Measurements from ENCODE around the gene MYDGF. TPM values are rescaled to one million over a fixed set of nuclear protein-coding genes. Genes with fewer than 3 reads are reported as not detected.

The MYDGF gene
- total and polyA plus RNA-seq, 2 donors, result 41.9 to 53.5 TPM

- WGBS, result 98% methylated on average over 28 of the region's 28 CpGs
- no peak overlapping the region for H3K4me3 ChIP-seq (ENCODE audit: low read length in 2 of 2)
- DNase-seq (ENCODE audit: low read depth in 6 of 9, low spot score in 9 of 9), result no peak
- H3K36me3 ChIP-seq (ENCODE audit: control insufficient read depth in 2 of 2, insufficient read depth in 2 of 2, low read length in 1 of 2), result peaks cover 62 to 69% of the 10 kb centered on the region in 2 donors
- H3K27ac ChIP-seq (ENCODE audit: low read depth in 1 of 2, low read length in 1 of 2), result no peak overlapping the region
- no peaks in the 10 kb centered on the region for H3K27me3 ChIP-seq (ENCODE audit: control insufficient read depth in 2 of 2, insufficient read depth in 1 of 2, low read length in 1 of 2)
- H3K4me1 ChIP-seq (ENCODE audit: control insufficient read depth in 2 of 2, insufficient read depth in 2 of 2, low read length in 2 of 2), result no peaks in the 10 kb centered on the region
- H3K9me3 ChIP-seq (ENCODE audit: control insufficient read depth in 2 of 2, insufficient read depth in 1 of 2, low read length in 1 of 2), result no peaks in the 10 kb centered on the region
These were observed 33.7 kb upstream of the MYDGF start for GRCh38 chr19:4703671-4704316.

GRCh38 chr19:4702764-4703163 is 32.6 kb upstream of the MYDGF start:
- 98% methylated on average over 11 of the region's 11 CpGs for WGBS
- Histone ChIP-seq H3K27me3 (ENCODE audit: control insufficient read depth in 2 of 2, insufficient read depth in 1 of 2, low read length in 1 of 2) (no peaks in the 10 kb centered on the region), H3K4me1 (ENCODE audit: control insufficient read depth in 2 of 2, insufficient read depth in 2 of 2, low read length in 2 of 2) (no peaks in the 10 kb centered on the region), H3K27ac (ENCODE audit: low read depth in 1 of 2, low read length in 1 of 2) (no peak overlapping the region), H3K36me3 (ENCODE audit: control insufficient read depth in 2 of 2, insufficient read depth in 2 of 2, low read length in 1 of 2) (peaks cover 67 to 78% of the 10 kb centered on the region in 2 donors), H3K9me3 (ENCODE audit: control insufficient read depth in 2 of 2, insufficient read depth in 1 of 2, low read length in 1 of 2) (no peaks in the 10 kb centered on the region), H3K4me3 (ENCODE audit: low read length in 2 of 2) (no peak overlapping the region)
- DNase-seq (ENCODE audit: low read depth in 6 of 9, low spot score in 9 of 9), result no peak

DNA sequence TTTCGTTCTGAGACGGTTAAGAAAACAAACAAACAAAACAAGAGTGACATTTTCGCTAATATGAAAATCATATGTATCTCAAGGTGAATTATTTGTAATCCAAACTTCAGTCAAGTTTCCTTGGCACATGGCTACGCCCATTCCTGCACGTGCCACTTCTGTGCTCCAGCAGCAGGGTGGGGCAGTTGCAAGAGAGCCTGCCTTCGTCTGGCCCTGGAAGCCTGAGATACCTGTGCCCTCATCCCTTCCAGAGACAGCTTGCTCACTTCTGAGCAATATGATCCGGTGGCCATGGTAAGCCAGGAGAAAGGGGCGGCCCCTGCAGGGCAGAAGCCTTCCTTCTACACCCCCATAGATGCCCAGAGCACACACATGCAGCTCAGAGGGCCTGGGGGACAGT is 31.4 kb upstream of the MYDGF start:
- Histone ChIP-seq H3K27ac (ENCODE audit: low read depth in 1 of 2, low read length in 1 of 2) (no peak overlapping the region), H3K4me3 (ENCODE audit: low read length in 2 of 2) (no peak overlapping the region), H3K36me3 (ENCODE audit: control insufficient read depth in 2 of 2, insufficient read depth in 2 of 2, low read length in 1 of 2) (peaks cover 78 to 86% of the 10 kb centered on the region in 2 donors), H3K4me1 (ENCODE audit: control insufficient read depth in 2 of 2, insufficient read depth in 2 of 2, low read length in 2 of 2) (no peaks in the 10 kb centered on the region), H3K9me3 (ENCODE audit: control insufficient read depth in 2 of 2, insufficient read depth in 1 of 2, low read length in 1 of 2) (no peaks in the 10 kb centered on the region), H3K27me3 (ENCODE audit: control insufficient read depth in 2 of 2, insufficient read depth in 1 of 2, low read length in 1 of 2) (no peaks in the 10 kb centered on the region)
- no peak for DNase-seq (ENCODE audit: low read depth in 6 of 9, low spot score in 9 of 9)
- WGBS, result 98% methylated on average over 8 of the region's 8 CpGs

DNA sequence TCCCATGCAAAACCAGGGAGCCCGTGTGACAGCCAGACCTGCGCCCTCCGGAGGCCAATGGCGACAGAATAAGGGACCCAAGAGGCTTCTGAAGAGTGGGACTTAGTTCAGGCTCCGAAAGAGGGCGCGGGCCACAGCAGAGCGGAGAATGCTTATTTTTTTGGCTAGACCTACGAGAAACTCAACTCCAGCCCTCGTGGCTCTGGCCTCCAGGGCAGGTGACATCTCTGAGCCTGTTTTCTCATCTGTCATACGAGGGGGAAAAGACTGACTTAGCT is 30.5 kb upstream of the MYDGF start:
- no peaks in the 10 kb centered on the region for H3K27me3 ChIP-seq (ENCODE audit: control insufficient read depth in 2 of 2, insufficient read depth in 1 of 2, low read length in 1 of 2)
- no peak overlapping the region for H3K4me3 ChIP-seq (ENCODE audit: low read length in 2 of 2)
- no peak for DNase-seq (ENCODE audit: low read depth in 6 of 9, low spot score in 9 of 9)
- H3K27ac ChIP-seq (ENCODE audit: low read depth in 1 of 2, low read length in 1 of 2), result no peak overlapping the region
- H3K4me1 ChIP-seq (ENCODE audit: control insufficient read depth in 2 of 2, insufficient read depth in 2 of 2, low read length in 2 of 2), result no peaks in the 10 kb centered on the region
- peaks cover 79 to 88% of the 10 kb centered on the region in 2 donors for H3K36me3 ChIP-seq (ENCODE audit: control insufficient read depth in 2 of 2, insufficient read depth in 2 of 2, low read length in 1 of 2)
- whole genome bisulfite sequencing, result 97% methylated on average over 11 of the region's 11 CpGs
- no peaks in the 10 kb centered on the region for H3K9me3 ChIP-seq (ENCODE audit: control insufficient read depth in 2 of 2, insufficient read depth in 1 of 2, low read length in 1 of 2)

DNA sequence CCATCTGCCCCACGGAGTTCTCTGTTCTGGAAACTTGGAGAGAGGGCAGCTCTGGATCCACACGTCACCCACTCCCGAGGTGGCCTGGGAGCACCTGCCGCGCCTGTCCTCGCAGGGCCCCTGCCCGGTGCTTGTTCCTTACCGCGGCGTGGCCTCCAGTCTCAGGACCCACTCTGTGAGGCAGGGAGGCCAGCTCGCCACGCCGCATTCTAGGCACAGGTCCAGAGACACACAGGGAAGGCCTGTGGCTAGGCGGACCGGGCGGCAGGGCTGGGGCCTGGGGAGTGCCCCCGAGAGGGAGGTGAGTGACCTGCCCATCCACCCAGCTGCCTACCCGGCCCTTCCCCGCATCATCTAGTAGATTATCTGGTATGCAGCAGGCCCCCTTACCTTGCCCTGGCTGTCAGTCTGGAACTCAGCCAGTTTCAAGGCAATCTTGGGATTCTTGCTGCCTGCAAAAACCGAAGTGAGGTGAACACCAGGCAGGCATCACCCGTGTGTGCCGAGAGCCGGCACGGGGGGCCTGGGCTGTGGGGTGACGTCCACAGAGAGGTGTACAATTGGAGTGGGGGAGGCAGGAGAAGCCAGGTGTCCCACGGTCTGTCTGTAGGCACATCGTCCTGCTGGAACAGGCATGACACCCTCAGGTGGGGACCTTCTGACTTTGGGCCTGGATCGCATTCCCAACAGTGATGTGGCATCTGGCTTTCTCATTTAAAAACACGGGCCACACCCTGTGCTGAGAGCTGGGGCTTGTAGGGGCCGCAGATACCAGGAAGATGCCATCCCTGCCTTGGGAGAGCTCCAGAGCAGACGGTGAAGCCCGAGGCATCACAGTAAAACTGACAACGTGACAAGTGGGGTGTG is 29.9 kb upstream of the MYDGF start:
- H3K4me1 ChIP-seq (ENCODE audit: control insufficient read depth in 2 of 2, insufficient read depth in 2 of 2, low read length in 2 of 2), result no peaks in the 10 kb centered on the region
- peaks cover 83 to 89% of the 10 kb centered on the region in 2 donors for H3K36me3 ChIP-seq (ENCODE audit: control insufficient read depth in 2 of 2, insufficient read depth in 2 of 2, low read length in 1 of 2)
- no peaks in the 10 kb centered on the region for H3K9me3 ChIP-seq (ENCODE audit: control insufficient read depth in 2 of 2, insufficient read depth in 1 of 2, low read length in 1 of 2)
- WGBS, result 97% methylated on average over 33 of the region's 33 CpGs
- H3K27ac ChIP-seq (ENCODE audit: low read depth in 1 of 2, low read length in 1 of 2), result no peak overlapping the region
- H3K4me3 ChIP-seq (ENCODE audit: low read length in 2 of 2), result no peak overlapping the region
- DNase-seq (ENCODE audit: low read depth in 6 of 9, low spot score in 9 of 9), result no peak
- no peaks in the 10 kb centered on the region for H3K27me3 ChIP-seq (ENCODE audit: control insufficient read depth in 2 of 2, insufficient read depth in 1 of 2, low read length in 1 of 2)

DNA sequence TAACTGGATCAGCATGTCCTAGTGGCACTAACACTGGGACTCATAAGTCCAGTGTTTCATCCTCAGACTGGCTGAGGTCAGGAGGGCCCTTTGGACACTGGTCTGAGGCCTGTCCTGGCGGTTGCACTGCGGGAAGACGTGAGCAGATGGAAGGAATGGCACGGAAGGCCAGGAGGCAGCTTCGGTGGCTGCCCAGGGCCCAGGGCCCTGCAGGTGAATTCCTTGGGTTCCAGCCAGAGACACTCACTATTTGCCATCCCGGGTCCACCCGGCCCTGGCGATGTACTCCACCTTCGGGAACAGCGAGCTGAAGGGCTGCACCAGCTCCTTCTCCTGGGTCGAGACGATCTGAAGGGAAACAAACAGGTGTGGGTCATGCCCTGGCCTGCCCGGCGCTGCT is 27.2 kb upstream of the MYDGF start:
- 97% methylated on average over 14 of the region's 14 CpGs for WGBS
- Histone ChIP-seq H3K27ac (ENCODE audit: low read depth in 1 of 2, low read length in 1 of 2) (no peak overlapping the region), H3K4me3 (ENCODE audit: low read length in 2 of 2) (no peak overlapping the region), H3K36me3 (ENCODE audit: control insufficient read depth in 2 of 2, insufficient read depth in 2 of 2, low read length in 1 of 2) (peaks cover 90 to 94% of the 10 kb centered on the region in 2 donors), H3K9me3 (ENCODE audit: control insufficient read depth in 2 of 2, insufficient read depth in 1 of 2, low read length in 1 of 2) (no peaks in the 10 kb centered on the region), H3K27me3 (ENCODE audit: control insufficient read depth in 2 of 2, insufficient read depth in 1 of 2, low read length in 1 of 2) (no peaks in the 10 kb centered on the region), H3K4me1 (ENCODE audit: control insufficient read depth in 2 of 2, insufficient read depth in 2 of 2, low read length in 2 of 2) (no peaks in the 10 kb centered on the region)
- no peak for DNase-seq (ENCODE audit: low read depth in 6 of 9, low spot score in 9 of 9)

DNA sequence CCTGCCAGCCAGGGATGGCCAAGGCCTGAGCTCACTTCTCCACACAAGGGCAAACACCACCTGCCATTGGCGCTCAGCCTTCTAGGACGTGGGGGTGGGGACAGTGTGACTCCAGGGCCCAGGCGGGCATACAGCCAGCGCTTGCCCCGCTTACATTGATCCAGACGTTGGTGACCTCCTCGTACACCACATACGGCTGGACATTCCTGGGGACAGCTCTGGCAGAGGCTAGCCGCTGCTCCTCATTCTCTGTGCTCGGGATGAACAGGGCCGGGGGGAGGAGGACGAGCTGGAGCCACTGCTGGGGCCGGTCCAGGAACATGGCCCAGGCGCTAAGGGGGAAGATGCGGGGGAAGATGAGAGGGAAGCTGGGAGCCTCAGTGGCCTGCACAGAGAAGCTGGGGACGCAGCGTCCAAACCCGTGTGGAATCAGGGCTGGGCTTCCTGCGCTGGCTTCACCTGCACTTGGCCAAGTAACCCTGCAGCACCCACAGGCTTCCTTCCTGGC is 25.1 kb upstream of the MYDGF start:
- Histone ChIP-seq H3K4me3 (ENCODE audit: low read length in 2 of 2) (no peak overlapping the region), H3K27ac (ENCODE audit: low read depth in 1 of 2, low read length in 1 of 2) (no peak overlapping the region)
- WGBS, result 96% methylated on average over 19 of the region's 19 CpGs

GRCh38 chr19:4694211-4694987 is 24.3 kb upstream of the MYDGF start:
- Histone ChIP-seq H3K27ac (ENCODE audit: low read depth in 1 of 2, low read length in 1 of 2) (no peak overlapping the region), H3K27me3 (ENCODE audit: control insufficient read depth in 2 of 2, insufficient read depth in 1 of 2, low read length in 1 of 2) (no peaks in the 10 kb centered on the region), H3K4me1 (ENCODE audit: control insufficient read depth in 2 of 2, insufficient read depth in 2 of 2, low read length in 2 of 2) (no peaks in the 10 kb centered on the region), H3K36me3 (ENCODE audit: control insufficient read depth in 2 of 2, insufficient read depth in 2 of 2, low read length in 1 of 2) (peaks cover 83 to 84% of the 10 kb centered on the region in 2 donors), H3K4me3 (ENCODE audit: low read length in 2 of 2) (no peak overlapping the region), H3K9me3 (ENCODE audit: control insufficient read depth in 2 of 2, insufficient read depth in 1 of 2, low read length in 1 of 2) (no peaks in the 10 kb centered on the region)
- no peak for DNase-seq (ENCODE audit: low read depth in 6 of 9, low spot score in 9 of 9)
- WGBS, result 98% methylated on average over 22 of the region's 22 CpGs

More for the DNA sequence above, 25.1 kb upstream of the MYDGF start:
- no peak for DNase-seq (ENCODE audit: low read depth in 6 of 9, low spot score in 9 of 9)
- no peaks in the 10 kb centered on the region for H3K9me3 ChIP-seq (ENCODE audit: control insufficient read depth in 2 of 2, insufficient read depth in 1 of 2, low read length in 1 of 2)
- no peaks in the 10 kb centered on the region for H3K4me1 ChIP-seq (ENCODE audit: control insufficient read depth in 2 of 2, insufficient read depth in 2 of 2, low read length in 2 of 2)
- peaks cover 83 to 84% of the 10 kb centered on the region in 2 donors for H3K36me3 ChIP-seq (ENCODE audit: control insufficient read depth in 2 of 2, insufficient read depth in 2 of 2, low read length in 1 of 2)
- no peaks in the 10 kb centered on the region for H3K27me3 ChIP-seq (ENCODE audit: control insufficient read depth in 2 of 2, insufficient read depth in 1 of 2, low read length in 1 of 2)

All from thymus (tissue), 11 donors.